ENCODE measurements around the gene TNIP3. TPM values are rescaled to one million over a fixed set of nuclear protein-coding genes. Genes with fewer than 3 reads are reported as not detected.

The TNIP3 gene
- total RNA-seq, 1 experiment from 2014 or later = not detected

GRCh38 chr4:121091941-121092340 lies 72.2 kb downstream of the TNIP3 start:
- intact Hi-C loops (cut with micrococcal nuclease; ENCODE audit: unreplicated experiment) = no loop called here
- no peak overlapping the region for H3K27ac ChIP-seq (ENCODE audit: low read length)
- H3K4me1 ChIP-seq (ENCODE audit: control insufficient read depth, insufficient read depth, low read length) = no peaks in the 10 kb centered on the region
- POLR2A ChIA-PET = no interaction called here
- TF ChIP-seq CTCF (IDR thresholded peaks at IDR 0.05) = no peak
- TF ChIP-seq TCF7L2 (IDR thresholded peaks at IDR 0.05; ENCODE audit: low read depth, low read length) = no peak
- no peak for TF ChIP-seq REST (IDR thresholded peaks at IDR 0.05; ENCODE audit: insufficient read depth in 1 of 2, low read depth in 2 of 2, low read length in 1 of 2)
- no peak for TF ChIP-seq SIN3A (IDR thresholded peaks at IDR 0.05; ENCODE audit: borderline replicate concordance, insufficient read depth, low read depth, low read length)
- TF ChIP-seq POLR2AphosphoS5 (IDR thresholded peaks at IDR 0.05; ENCODE audit: low read depth, low read length) = no peak
- H3K36me3 ChIP-seq (ENCODE audit: control insufficient read depth, insufficient read depth, low read length) = no peaks in the 10 kb centered on the region; the same call in 1 of the 2 replicates
- ATAC-seq (no peak), DNase-seq (ENCODE audit: low read depth, low spot score) (no peak)
- H3K27me3 ChIP-seq (ENCODE audit: control insufficient read depth, insufficient read depth, low read length) = no peaks in the 10 kb centered on the region
- in situ Hi-C loops (cut with HindIII; ENCODE audit: low pct_unique_long_range_greater_than_20kb, low sequenced_read_pairs) = no loop called here
- no peak overlapping the region for H3K4me3 ChIP-seq (ENCODE audit: low read depth in 2 of 2, low read length in 2 of 2)
- BruUV-seq (replicated peaks) = no TSS peak
- H3K9me3 ChIP-seq (ENCODE audit: control insufficient read depth, insufficient read depth, low read depth, low read length) = no peaks in the 10 kb centered on the region
- CTCF ChIA-PET = no interaction called here

- H3K36me3 ChIP-seq (ENCODE audit: control insufficient read depth, insufficient read depth, low read length) = no peaks in the 10 kb centered on the region; the same call in 1 of the 2 replicates
- in situ Hi-C loops (cut with HindIII; ENCODE audit: low pct_unique_long_range_greater_than_20kb, low sequenced_read_pairs) (no loop called here), intact Hi-C loops (cut with micrococcal nuclease; ENCODE audit: unreplicated experiment) (no loop called here)
- no peak overlapping the region for H3K4me3 ChIP-seq (ENCODE audit: low read depth in 2 of 2, low read length in 2 of 2)
- H3K9me3 ChIP-seq (ENCODE audit: control insufficient read depth, insufficient read depth, low read depth, low read length) = no peaks in the 10 kb centered on the region
- ChIA-PET POLR2A (no interaction called here), CTCF (no interaction called here)
- ATAC-seq = no peak
- no TSS peak for BruUV-seq (replicated peaks)
- H3K27me3 ChIP-seq (ENCODE audit: control insufficient read depth, insufficient read depth, low read length) = no peaks in the 10 kb centered on the region
- DNase-seq (ENCODE audit: low read depth, low spot score) = no peak
- no peaks in the 10 kb centered on the region for H3K4me1 ChIP-seq (ENCODE audit: control insufficient read depth, insufficient read depth, low read length)
- H3K27ac ChIP-seq (ENCODE audit: low read length) = no peak overlapping the region
- TF ChIP-seq CTCF (IDR thresholded peaks at IDR 0.05) (no peak), REST (IDR thresholded peaks at IDR 0.05; ENCODE audit: insufficient read depth in 1 of 2, low read depth in 2 of 2, low read length in 1 of 2) (no peak), POLR2AphosphoS5 (IDR thresholded peaks at IDR 0.05; ENCODE audit: low read depth, low read length) (no peak), TCF7L2 (IDR thresholded peaks at IDR 0.05; ENCODE audit: low read depth, low read length) (no peak), SIN3A (IDR thresholded peaks at IDR 0.05; ENCODE audit: borderline replicate concordance, insufficient read depth, low read depth, low read length) (no peak)
Observed at GRCh38 chr4:121088867-121089266, 75.3 kb downstream of the TNIP3 start.

Other genes starting within 250 kb of the TNIP3 start
- gene PRDM5, start 241.6 kb downstream of the TNIP3 start, total RNA-seq (2021; ENCODE audit: unreplicated experiment) = 8.4 TPM
- gene NDNF, start 91.8 kb downstream of the TNIP3 start, total RNA-seq (2021; ENCODE audit: unreplicated experiment) = 0.10 TPM
- gene QRFPR, start 216.7 kb upstream of the TNIP3 start, total RNA-seq (2021; ENCODE audit: unreplicated experiment) = not detected